Inflammatory macrophage (primary cell): Measurements from ENCODE around the gene RNPEPL1.

Experiments
- DNase-seq, 2 donors: peaks; one replicate each; pipeline ENCODE4 v3.0.0-alpha.2; 2020 to 2022

RNPEPL1 gene

GRCh38 chr2:240593703-240594451 lies 25.6 kb downstream of the RNPEPL1 start:
- DNase-seq = no peak

GRCh38 chr2:240594511-240595380 lies 26.5 kb downstream of the RNPEPL1 start:
- DNase-seq = no peak

- peak; percentile 36 to 49 for DNase-seq
Observed at GRCh38 chr2:240595381-240596079, 27.2 kb downstream of the RNPEPL1 start.

- DNase-seq = no peak
Observed at GRCh38 chr2:240596080-240596460, 27.8 kb downstream of the RNPEPL1 start.

- no peak for DNase-seq
Observed at GRCh38 chr2:240596491-240596931, 28.2 kb downstream of the RNPEPL1 start.

- no peak for DNase-seq
Observed at GRCh38 chr2:240597054-240597418, 28.8 kb downstream of the RNPEPL1 start.

GRCh38 chr2:240597419-240598181 lies 29.3 kb downstream of the RNPEPL1 start:
- no peak for DNase-seq

- DNase-seq = no peak
Observed at GRCh38 chr2:240598311-240598911, 30.1 kb downstream of the RNPEPL1 start.

- no peak for DNase-seq
Observed at GRCh38 chr2:240599141-240599583, 30.9 kb downstream of the RNPEPL1 start.

GRCh38 chr2:240600451-240600961 lies 32.2 kb downstream of the RNPEPL1 start:
- no peak for DNase-seq

- no peak for DNase-seq
Observed at GRCh38 chr2:240601061-240601830, 33.0 kb downstream of the RNPEPL1 start.

- no peak for DNase-seq
Observed at GRCh38 chr2:240601831-240602160, 33.5 kb downstream of the RNPEPL1 start.

GRCh38 chr2:240602266-240603050 lies 34.2 kb downstream of the RNPEPL1 start:
- DNase-seq = no peak

- no peak for DNase-seq
Observed at GRCh38 chr2:240603081-240603835, 35.0 kb downstream of the RNPEPL1 start.

- DNase-seq = no peak
Observed at GRCh38 chr2:240603846-240604245, 35.6 kb downstream of the RNPEPL1 start.

GRCh38 chr2:240604291-240604938 lies 36.1 kb downstream of the RNPEPL1 start:
- peak; percentile 73 to 79 for DNase-seq

GRCh38 chr2:240604939-240605716 lies 36.8 kb downstream of the RNPEPL1 start:
- no peak for DNase-seq
